MV-4-11 (cell line): ENCODE measurements around the gene CFAP52.
"Not testable (repeated sequence)": the region's sequence is repeated elsewhere in the genome, so short reads cannot be mapped to it uniquely, and the experiment has no call there.

Experiments used
- DNase-seq: peaks from one replicate; lab custom pipeline; 2025; lab: John Stamatoyannopoulos, UW

The CFAP52 gene

DNA sequence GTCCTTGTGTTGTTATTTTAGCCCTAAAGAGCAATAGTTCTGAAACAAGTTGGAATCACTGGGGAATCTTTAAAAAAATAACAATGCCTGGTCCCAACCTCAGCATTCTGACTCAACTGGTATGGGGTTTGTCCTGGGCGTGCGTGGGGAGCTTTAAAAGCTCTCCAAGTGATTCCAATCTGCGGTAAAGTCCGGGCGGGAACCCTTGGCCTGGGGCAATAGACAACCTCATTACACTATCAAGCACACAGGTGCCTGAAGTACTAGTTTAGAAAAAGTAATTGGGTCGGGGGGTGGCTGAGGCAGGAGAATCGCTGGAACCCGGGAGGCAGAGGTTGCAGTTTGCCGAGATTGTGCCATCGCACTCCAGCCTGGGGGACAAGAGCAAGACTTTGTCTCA is 5.2 kb upstream of the CFAP52 start:
- DNase-seq: no peak

GRCh38 chr17:9575381-9576101 is 901 bp upstream of the CFAP52 start, which contains the start of gene STX8:
STX8 (minus strand) TSS chr17:9575820; CDS start chr17:9575808, 12 bp downstream.
- DNase-seq: peak; percentile 84

DNA sequence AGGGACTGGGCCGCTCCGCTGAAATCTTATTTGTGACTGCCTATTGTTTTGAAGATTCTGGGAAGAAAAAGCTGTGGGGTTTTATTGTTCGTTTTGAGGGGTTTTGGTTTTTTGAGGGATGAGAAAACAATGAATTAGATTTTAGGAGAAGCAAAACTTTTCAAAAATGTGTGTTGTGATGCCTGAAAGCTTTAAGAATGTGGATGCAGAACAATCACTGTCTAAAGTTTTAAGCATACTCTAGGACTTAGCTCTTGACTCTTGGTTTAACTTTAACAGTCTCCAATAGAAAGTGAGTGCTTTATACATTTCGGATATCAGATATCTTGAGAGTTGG is 899 bp downstream of the CFAP52 start:
- DNase-seq: no peak

GRCh38 chr17:9587969-9588656 is 11.7 kb downstream of the CFAP52 start:
- no peak for DNase-seq

GRCh38 chr17:9594065-9594464 is 17.6 kb downstream of the CFAP52 start:
- no peak for DNase-seq

DNA sequence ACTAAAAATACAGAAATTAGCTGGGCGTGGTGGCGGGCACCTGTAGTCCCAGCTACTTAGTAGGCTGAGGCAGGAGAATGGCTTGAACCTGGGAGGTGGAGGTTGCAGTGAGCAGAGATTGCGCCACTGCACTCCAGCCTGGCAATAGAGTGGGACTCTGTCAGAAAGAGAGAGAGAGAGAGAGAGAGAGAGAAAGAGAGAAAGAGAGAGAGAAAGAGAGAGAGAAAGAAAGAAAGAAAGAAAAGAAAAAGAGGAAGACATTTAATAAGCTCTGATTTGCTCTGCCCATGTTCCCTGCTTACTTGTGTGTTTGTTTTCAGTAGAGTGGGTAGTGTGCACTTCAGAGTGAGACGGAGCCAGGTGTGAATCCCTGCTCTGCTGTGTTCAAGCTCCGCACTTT is 21.2 kb downstream of the CFAP52 start:
- DNase-seq: not testable (repeated sequence)

DNA sequence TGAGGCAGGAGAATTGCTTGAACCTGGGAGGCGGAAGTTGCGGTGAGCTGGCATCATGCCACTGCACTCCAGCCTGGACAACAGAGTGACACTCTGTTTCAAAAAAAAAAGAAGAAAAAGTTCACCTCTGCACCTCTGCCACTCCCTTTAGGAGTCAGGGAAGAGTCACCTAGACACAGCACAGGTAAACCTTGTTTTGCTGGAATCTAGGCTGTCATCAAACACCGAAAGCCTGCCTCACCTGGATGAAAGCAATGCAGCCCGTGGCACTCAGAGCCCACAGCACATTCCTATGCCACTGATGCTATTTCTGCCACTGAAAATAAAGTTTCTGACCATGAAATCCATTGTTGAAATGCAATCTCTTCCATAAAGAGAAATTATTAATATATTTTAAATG is 22.2 kb downstream of the CFAP52 start:
- DNase-seq: no peak

DNA sequence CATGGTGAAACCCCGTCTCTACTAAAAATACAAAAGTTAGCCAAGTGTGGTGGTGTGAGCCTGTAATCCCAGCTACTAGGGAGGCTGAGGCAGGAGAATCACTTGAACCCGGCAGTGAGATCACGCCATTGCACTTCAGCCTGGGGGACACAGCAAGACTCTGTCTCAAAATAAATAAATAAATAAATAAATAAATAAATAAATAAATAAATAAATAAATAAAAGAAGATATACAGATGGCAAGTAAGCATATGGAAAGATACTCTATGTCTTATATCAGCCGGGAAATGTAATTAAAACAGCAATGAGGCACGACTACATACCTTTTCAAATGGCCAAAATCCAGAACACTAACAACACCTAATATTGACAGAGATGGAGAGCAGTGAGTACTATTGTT is 28.1 kb downstream of the CFAP52 start:
- DNase-seq: not testable (repeated sequence)

GRCh38 chr17:9606453-9606852 is 30.0 kb downstream of the CFAP52 start:
- no peak for DNase-seq

DNA sequence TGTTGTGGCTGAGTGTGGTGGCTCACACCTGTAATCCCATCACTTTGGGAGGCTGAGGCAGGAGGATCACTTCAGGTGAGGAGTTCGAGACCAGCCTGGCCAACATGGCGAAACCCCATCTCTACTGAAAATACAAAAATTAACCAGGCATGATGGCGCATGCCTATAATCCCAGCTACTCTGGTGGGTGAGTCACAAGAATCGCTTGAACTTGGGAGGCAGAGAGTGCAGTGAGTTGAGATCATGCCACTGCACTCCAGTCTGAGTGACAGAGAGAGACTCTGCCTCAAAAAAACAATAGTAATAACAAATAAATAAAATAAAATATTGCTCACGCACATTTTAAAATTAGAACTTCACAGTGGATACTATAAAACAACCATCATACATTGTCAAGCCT is 30.6 kb downstream of the CFAP52 start:
- DNase-seq: not testable (repeated sequence)

GRCh38 chr17:9611557-9611956 is 35.1 kb downstream of the CFAP52 start:
- DNase-seq: no peak

GRCh38 chr17:9612006-9612405 is 35.6 kb downstream of the CFAP52 start:
- no peak for DNase-seq

GRCh38 chr17:9615486-9615885 is 39.0 kb downstream of the CFAP52 start:
- peak; percentile 7 for DNase-seq

GRCh38 chr17:9622961-9623360 is 46.5 kb downstream of the CFAP52 start:
- no peak for DNase-seq

- no peak for DNase-seq
These were observed 52.1 kb downstream of the CFAP52 start for GRCh38 chr17:9628509-9628908.

GRCh38 chr17:9632741-9633140 is 56.3 kb downstream of the CFAP52 start:
- no peak for DNase-seq

DNA sequence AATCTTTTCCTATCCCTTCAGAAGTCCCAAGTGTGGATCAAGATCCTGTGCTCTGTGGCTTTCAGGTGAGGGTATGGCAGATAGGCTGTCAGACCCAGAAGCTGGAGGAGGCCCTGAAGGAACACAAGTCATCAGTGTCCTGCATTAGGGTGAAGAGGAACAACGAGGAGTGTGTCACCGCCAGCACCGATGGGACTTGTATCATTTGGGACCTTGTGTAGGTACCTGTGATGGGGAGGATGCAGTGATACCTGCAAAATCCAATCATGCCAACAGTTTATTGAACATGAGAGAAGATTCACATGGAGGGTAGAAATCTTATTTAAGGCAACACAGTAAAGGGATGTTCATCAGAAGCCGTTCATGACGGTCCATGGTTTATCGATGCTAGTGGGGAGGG is 58.9 kb downstream of the CFAP52 start:
- DNase-seq: no peak

GRCh38 chr17:9636501-9636900 is 60.1 kb downstream of the CFAP52 start:
- DNase-seq: no peak

DNA sequence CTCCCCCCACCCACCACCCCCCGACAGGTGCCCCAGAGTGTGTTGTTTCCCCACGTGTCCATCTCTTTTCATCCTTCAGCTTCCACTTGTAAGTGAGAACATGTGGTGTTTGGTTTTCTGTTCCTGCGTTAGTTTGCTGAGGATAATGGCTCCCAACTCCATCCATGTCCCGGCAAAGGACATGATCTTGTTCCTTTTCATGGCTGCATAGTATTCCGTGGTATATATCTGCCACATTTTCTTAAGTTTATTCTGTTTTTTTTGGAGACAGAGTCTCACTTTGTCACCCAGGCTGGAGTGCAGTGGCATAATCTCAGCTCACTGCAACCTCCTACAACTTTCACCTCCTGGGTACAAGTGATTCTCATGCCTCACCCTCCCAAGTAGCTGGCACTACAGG is 63.9 kb downstream of the CFAP52 start:
- DNase-seq: not testable (repeated sequence)

- DNase-seq: no peak
These were observed 67.2 kb downstream of the CFAP52 start for GRCh38 chr17:9643611-9644010.

DNA sequence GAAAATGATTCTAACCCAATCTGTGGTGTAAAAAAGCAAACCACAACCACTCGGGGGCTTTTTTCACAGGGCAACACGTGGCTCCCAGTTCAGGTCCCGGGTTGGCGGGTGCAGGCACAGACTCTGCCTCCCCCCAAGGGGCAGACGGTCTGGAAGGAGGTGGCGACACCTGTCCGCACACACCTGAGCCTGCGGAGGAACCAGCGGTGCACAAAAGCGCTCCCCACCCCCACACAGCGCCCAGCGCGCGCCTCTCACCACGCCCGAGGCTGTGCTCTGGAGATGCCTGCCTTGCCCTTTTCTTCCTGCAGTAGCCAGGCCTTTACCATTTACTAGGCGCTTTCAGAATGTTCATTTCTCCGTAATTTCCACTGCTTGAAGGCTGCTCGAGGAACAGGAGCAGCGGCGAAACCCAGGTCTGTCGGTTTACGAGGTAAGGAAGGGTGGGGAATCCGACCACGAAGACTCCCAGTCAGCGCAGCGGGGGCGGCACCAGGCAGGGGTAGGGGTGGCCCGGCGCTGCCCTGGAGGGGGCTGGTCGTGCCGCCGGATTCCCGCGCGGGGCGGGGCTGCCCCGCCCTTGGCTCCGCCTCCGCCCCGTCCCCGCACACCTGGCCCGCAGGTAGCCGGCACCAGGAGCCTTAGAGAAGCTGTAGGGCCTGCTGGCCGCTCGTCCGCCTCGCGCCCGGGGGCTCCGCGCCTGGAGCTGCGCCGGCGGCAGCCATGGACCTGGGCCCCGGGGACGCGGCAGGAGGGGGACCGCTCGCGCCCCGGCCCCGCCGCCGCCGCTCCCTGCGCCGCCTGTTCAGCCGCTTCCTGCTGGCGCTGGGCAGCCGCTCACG is 68.7 kb downstream of the CFAP52 start, which contains the start of gene USP43:
TSS of gene USP43 (plus strand) at position 608 of the 842 bp plus-strand sequence. CDS start at position 724, 116 bp downstream.
- DNase-seq: peak; percentile 30

GRCh38 chr17:9645851-9646545 is 69.6 kb downstream of the CFAP52 start:
- no peak for DNase-seq
